Measurements from ENCODE around the gene CEMIP. TPM values are rescaled to one million over a fixed set of nuclear protein-coding genes. Genes with fewer than 3 reads are reported as not detected.
A peak's percentile ranks its signal among the peaks of the same experiment; 100 is the strongest.

The CEMIP gene
- total RNA-seq, 4 donors from 2014 or later, result 3.4 to 9.7 (median 4.9) TPM

DNA sequence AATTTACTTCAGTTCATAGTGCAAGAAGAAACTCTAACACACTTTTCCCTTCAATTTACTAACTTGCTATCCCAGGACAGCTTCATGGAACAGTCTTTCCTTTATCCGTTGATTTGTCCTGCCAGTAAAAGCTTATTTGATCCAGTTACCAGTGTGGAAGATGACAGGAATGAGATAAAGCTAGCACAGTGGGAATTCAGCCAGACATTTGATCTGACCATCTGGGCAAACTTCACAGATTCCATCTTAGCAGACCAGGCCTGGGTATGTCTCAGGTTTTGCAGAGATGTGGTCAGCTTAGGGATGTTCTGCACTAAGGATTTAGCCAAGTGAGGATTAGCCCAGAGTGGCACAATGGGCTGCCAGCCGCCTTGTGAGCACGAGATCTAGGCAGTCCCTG, 19.7 kb downstream of the CEMIP start:
- WGBS, 2 donors, result 93 to 97% methylated on average over 3 of the region's 3 CpGs
- intact Hi-C loops (cut with DNase I; ENCODE audit: low total_unique reads), result no loop called here

DNA sequence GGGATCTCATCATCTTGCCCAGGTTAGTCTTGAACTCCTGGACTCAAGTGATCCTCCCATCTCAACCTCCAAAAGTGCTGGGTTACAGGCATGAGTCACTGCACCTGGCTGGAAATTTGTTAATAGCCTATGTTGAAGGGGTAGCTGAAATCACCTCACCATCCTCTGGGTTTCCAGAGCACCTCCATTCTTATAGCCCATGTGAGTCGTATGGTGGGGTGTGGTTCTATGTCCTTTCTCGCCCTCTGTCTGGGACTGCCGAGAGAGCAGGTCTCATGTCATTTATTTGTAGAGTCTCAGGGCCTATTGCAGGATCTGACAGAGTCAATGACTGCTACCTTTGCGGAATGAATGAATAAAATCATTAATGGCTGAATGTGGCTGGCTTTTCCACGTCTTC, 20.9 kb downstream of the CEMIP start:
- 86 to 89% methylated on average over 5 of the region's 5 CpGs for WGBS, 2 donors
- H3K4me3 ChIP-seq (ENCODE audit: low read depth, poor library complexity, severe bottlenecking), result no peak overlapping the region
- intact Hi-C loops (cut with DNase I; ENCODE audit: low total_unique reads), result no loop called here
- TF ChIP-seq, protein P1, sequence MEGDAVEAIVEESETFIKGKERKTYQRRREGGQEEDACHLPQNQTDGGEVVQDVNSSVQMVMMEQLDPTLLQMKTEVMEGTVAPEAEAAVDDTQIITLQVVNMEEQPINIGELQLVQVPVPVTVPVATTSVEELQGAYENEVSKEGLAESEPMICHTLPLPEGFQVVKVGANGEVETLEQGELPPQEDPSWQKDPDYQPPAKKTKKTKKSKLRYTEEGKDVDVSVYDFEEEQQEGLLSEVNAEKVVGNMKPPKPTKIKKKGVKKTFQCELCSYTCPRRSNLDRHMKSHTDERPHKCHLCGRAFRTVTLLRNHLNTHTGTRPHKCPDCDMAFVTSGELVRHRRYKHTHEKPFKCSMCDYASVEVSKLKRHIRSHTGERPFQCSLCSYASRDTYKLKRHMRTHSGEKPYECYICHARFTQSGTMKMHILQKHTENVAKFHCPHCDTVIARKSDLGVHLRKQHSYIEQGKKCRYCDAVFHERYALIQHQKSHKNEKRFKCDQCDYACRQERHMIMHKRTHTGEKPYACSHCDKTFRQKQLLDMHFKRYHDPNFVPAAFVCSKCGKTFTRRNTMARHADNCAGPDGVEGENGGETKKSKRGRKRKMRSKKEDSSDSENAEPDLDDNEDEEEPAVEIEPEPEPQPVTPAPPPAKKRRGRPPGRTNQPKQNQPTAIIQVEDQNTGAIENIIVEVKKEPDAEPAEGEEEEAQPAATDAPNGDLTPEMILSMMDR (IDR thresholded peaks at IDR 0.05), result no peak
- TF ChIP-seq POLR2A (IDR thresholded peaks at IDR 0.05), result no peak
- DNase-seq (ENCODE audit: low spot score in 2 of 2), result peak in 1 of 2 donors; percentile 34

More for the DNA sequence above, 19.7 kb downstream of the CEMIP start:
- H3K4me3 ChIP-seq (ENCODE audit: low read depth, poor library complexity, severe bottlenecking), result no peak overlapping the region
- DNase-seq (ENCODE audit: low spot score in 2 of 2), result peak in 1 of 2 donors; percentile 14
- TF ChIP-seq, protein P1 (IDR thresholded peaks at IDR 0.05), result no peak
- TF ChIP-seq POLR2A (IDR thresholded peaks at IDR 0.05), result no peak

DNA sequence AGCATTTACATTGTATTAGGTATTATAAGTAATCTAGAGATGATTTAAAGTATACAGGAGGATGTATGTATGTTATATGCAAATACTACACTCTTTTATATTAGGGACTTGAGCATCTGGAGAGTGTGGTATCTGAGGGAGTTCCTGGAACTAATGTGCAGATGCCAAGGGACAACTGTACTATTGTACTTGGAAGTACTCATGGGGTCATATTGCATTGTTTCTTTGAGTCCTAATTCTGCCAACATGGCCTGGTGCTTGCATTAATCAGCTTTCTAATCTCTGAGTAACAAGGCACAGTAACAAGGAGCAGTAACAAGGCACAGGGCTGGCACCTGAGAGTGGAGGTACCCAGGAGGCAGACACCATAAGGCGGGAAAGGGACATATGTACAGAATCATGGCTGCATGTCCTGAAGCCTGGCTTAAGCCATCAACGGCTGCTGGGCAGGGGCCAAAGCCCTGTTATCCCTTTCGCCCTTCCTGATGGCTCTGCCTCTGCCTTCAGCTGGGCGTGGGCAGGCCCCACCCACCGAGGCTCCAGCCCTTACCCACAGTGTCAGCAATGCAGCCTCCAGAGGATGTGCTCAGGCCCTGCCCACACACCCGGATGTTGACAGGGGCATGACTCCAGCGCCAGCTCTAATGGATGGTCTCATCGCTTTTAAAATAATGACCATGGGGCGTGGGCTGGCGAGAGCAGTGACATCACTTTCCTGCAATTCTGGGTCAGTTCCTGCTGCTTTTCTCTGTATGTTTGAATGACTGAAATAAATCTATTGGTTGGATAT, 22.9 kb downstream of the CEMIP start:
- DNase-seq (ENCODE audit: low spot score in 2 of 2), result no peak
- WGBS, 2 donors, result 70 to 79% methylated on average over 9 to 10 of the region's 10 CpGs
- H3K4me3 ChIP-seq (ENCODE audit: low read depth, poor library complexity, severe bottlenecking), result no peak overlapping the region
- TF ChIP-seq, protein P1 (IDR thresholded peaks at IDR 0.05), result no peak
- no peak for TF ChIP-seq POLR2A (IDR thresholded peaks at IDR 0.05)
- intact Hi-C loops (cut with DNase I; ENCODE audit: low total_unique reads), result no loop called here

DNA sequence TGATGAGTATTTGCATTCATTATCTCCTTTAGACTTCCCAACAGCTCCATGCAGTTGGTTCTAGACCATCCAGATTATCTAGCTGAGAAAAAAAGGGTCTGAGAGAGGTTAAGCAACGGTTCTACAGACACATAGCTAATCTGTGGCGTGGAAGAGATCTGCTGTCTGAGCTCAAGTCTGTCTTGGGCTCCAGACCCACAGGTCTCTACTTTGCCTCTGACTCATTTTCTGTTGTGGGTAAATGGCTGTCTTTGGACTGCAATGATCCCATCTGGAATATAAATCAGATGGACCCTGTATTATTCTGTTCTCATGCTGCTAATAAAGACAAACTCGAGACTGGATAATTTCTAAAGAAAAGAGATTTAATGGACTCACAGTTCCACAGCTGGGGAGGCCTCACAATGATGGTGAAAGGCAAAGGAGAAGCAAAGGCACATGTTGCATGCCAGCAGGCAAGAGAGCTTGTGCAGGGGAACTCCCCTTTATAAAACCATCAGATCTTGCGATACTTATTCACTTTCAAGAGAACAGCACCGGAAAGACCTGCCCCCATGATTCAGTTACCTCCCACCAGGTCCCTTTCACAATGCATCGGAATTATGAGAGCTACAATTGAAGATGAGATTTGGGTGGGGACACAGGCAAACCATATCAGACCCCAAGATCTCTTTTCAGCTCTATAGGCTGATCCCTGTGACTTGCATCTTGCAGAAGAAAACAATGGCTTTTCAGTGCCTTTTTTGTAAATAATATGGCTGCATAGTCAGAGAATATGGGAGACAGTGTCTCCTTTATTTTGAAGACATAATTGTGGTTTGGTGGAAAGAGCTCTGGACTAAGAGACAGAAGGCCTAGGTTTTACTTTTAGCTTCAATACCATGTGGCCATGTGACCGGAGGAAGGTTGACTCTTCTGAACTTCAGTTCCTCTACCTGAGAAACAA, 24.7 kb downstream of the CEMIP start:
- 82 to 88% methylated on average over 7 of the region's 7 CpGs for WGBS, 2 donors
- no peak overlapping the region for H3K4me3 ChIP-seq (ENCODE audit: low read depth, poor library complexity, severe bottlenecking)
- intact Hi-C loops (cut with DNase I; ENCODE audit: low total_unique reads), result no loop called here
- DNase-seq (ENCODE audit: low spot score in 2 of 2), result no peak
- no peak for TF ChIP-seq POLR2A (IDR thresholded peaks at IDR 0.05)
- TF ChIP-seq, protein P1 (IDR thresholded peaks at IDR 0.05), result no peak

DNA sequence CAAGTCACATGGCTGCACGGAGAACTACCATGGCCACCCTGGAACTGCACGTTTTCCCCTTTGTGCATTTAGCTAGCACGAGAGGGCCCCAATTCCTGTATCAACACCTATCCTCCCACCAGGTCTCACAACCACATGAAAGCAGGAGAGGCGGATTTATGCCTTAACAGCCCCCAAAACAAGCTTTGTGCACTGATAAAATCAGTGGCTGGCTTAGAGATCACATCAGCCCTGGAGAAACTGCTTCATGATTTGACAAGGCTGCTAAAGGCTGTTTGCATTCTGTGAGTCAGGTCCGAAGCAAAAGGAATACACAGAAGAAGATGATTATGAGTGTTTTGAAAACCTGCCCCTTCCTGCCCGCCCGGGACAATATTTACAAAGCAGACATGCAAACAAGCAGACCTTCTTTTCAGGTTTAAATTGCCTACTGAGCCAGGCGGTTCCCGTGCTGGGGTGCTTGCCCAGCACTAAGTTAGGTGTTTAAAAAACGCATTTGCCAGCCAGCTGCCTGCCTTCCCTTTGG, 25.9 kb downstream of the CEMIP start:
- no peak for DNase-seq (ENCODE audit: low spot score in 2 of 2)
- TF ChIP-seq POLR2A (IDR thresholded peaks at IDR 0.05), result no peak
- TF ChIP-seq, protein P1 (IDR thresholded peaks at IDR 0.05), result no peak
- no peak overlapping the region for H3K4me3 ChIP-seq (ENCODE audit: low read depth, poor library complexity, severe bottlenecking)
- WGBS, 2 donors, result 39 to 57% methylated on average over 10 of the region's 10 CpGs
- intact Hi-C loops (cut with DNase I; ENCODE audit: low total_unique reads), result no loop called here

Data from lower leg skin (tissue), 4 donors.